DMS53 treated with DMSO at 0.1 percent for 48 hours (cell line): ENCODE measurements around the gene ELF4.

Experiments
- DNase-seq: peaks from one replicate; lab custom pipeline; 2025; ENCODE audit not compliant: unreplicated experiment; lab: John Stamatoyannopoulos, UW

ELF4 gene

DNA sequence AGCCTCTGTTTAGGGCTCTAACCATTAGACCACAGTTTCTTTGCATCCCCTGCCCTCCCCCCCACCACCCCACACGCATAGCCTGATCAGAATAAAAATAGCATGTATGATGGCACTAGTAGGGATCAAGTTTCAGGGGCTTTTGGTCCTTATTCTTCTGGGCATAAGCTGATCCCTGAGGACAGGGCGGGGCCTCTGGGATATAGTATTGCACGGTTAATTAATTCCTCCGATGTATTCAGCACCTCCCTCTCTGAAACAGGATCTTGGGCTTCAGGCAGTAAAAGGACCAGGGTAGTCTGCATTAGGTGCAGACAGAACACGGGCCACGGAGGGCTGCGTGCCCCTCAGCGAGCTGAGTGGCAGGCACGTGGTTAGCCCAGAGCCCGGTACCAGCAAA is 57.1 kb downstream of the ELF4 start:
- DNase-seq = no peak

DNA sequence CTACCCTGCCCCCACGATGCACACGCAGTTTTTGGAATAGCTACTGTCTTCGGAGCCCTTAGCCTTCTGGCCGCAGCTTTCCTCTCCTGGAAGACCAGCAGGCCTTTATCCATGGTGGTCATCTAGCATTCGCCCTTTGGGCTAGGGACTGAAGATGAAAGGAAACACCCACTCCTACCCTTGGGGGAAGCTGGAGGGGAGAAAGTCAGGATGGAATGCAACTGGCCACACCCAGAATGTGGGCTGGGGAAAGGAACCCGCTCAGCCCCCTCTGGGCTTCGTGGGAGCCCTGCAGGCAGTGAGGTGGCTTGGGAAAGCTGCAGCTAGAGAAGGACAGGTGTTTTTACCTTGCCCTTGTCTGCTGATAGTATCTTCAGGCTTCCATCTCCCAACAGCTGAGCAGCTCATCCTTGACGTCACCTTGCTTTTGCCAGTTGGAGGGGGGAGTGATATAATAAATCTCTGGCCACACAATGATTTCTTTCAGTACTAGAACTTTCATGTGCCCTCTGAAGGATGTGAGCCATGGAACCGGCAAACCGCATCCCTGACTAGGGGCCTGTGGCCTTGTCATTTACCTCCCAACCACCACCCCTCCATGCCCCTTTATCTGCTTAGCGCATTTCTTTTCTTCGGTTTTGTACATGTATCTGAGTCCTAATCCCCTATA is 59.0 kb downstream of the ELF4 start:
- DNase-seq = no peak

DNA sequence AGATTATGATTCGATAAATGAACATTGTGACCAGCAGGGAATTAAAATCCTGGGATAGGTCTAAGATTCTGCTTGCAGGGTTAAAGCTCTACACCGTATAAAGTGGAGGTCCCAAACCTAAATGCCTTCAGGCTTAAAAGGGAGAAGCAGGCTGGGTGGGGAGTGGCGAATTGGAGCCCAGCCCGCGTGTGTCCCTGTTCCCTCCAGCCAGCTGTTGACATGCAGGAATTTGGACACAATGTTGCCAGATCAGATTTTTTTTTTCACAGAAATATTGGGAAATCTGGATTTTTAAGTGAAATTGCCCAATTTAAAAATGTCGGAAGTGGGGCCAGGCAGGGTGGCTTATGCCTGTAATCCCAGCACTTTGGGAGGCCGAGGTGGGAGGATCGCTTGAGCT is 60.5 kb downstream of the ELF4 start:
- DNase-seq = no peak

DNA sequence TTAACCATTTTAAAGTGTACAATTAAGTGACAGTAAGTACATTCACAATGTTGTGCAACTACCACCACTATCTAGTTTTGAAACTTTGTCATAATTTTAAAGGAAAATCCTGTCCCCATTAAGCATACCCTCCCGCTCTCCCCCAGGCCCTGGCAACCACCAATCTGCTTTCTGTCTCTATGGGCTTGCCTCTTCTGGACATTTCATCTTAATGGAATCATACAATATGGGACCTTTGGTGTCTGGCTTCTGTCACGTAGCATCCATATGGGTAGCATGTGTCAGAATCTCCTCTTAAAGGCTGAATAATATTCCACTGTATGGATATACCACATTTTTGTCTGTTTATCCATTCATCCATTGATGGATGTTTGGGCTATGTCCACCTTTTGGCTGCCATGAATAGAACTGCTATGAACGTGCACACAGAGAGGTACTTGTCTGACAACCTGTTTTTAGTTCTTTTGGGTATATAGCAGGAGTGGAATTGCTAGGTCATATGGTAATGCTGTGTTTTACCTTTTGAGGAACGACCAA is 61.5 kb downstream of the ELF4 start:
- no peak for DNase-seq

DNA sequence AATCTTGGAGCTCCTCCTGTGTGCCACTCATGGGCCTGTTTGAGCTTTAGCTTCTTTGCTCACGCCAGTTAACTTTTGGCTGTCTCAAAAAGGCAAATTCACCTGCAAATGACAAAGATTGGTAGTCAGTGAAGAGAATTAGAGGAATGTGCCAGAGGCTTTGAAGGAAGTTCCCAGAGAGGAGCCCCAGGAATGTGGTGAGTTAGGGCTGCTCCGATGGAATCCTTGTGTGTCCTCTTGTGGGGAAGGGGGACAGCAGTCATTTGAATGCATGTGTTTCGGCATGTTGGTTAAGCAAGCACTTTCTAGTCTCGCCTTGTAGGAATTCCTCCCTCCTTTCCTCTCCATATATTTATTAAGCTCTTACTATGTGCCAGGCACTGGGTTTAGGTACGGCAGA is 62.9 kb downstream of the ELF4 start:
- DNase-seq = no peak

DNA sequence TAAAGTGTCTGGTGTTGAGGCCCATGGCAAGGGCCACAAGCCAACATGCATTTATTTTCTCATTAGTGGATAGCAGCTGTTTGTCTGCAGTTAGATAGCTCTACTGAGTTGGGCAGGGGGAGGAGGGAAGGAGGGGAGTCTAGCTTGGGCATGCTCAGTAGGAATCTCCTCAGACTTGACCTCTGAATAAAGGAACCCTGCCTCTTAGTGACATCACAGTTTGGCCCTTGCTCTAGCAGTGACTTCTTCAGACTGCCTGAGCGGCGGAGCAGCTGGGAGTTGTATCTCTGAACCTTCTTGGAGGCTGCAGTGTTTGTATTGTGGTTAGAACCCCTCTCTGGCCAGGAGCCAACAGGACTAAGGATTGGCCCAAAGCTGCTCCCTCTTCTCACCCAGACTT is 70.5 kb downstream of the ELF4 start:
- no peak for DNase-seq

DNA sequence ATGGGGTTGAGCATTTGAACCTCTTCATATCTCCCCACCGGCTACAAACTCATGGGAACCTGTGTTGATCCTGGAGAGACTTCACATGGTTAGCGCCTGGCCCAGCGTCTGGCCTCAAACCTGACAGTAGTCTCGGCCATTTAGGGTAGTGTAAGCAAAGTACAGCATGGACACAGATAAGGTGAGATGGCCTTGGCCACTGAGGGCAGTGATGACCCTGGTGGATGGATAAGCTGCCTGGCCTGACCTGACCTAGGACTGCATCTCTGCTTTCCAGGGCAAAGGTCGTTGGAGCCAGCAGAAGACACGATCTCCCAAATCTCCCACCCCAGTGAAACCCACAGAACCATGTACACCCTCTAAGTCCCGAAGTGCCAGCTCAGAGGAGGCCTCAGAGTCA is 76.1 kb downstream of the ELF4 start:
- no peak for DNase-seq

DNA sequence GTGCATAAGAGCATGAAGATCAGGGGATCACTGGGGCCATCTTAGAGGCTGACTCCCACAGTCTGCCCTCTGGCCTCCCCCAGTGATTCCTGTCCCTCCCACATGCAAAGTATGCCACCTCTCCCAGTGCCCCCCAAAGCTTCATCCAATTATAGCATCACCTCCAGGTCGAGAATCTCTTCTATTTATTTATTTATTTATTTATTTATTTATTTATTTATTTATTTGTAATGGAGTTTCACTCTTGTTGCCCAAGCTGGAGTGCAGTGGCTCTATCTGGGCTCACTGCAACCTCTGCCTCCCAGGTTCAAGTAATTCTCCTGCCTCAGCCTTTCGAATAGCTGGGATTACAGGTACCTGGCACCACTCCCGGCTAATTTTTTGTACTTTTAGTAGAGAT is 77.7 kb downstream of the ELF4 start:
- DNase-seq = no peak

DNA sequence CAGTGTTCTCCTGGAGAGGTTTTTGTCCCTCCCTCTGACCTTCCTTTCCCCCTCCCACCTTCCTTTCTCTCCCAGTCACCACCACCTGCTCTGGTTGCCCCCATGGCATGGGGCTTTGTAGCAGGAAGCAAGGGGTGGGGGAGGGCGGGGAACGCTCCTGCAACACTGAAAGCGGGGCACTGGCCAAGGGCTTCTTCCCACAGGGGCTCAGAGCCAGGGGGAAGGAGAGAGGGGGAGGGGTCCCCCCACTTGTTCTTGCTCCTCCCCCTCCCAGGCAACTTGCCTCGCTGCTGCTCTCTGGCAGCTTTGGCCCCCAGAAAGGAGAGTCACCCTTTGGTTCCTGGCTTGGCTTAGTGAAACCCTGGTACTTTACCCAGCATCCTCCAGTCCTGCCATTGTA is 79.5 kb downstream of the ELF4 start:
- DNase-seq = no peak

DNA sequence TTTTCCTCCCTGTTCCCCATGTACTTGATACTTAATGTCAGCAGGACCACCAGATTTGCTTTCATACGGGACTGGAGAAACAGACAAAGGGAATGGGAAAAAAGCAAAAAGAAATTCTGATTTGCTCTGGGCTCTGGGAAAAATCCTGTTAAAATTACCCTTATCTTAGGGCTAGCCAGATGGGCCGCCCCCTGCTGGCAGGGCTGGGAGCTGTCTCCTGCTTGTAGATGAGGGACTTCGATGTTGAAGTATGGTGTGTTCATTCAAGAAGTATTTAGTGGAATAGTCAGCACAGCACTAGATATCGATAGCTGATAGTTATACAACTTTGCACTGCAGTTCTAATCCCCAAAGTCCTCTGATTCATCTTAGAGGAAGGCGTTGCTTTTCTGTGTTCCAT is 82.1 kb downstream of the ELF4 start:
- no peak for DNase-seq

DNA sequence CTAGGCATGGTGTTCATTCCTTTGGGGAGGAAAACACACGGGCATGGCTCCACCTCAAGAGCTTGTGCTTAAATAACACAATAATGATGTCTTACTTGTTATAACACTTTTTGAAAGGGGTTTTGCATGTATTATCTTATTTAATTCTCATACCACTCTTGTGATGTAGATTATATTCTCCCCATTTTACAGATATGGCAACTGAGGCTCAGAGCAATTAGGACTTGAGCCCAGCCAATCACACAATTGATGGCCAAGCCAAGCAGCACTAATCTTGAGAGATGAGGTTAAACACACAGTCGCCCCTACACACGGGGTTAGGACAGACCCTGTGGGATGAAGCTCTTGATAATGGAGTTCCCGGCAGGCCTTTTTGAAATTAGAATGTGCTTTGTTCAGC is 82.7 kb downstream of the ELF4 start:
- no peak for DNase-seq

DNA sequence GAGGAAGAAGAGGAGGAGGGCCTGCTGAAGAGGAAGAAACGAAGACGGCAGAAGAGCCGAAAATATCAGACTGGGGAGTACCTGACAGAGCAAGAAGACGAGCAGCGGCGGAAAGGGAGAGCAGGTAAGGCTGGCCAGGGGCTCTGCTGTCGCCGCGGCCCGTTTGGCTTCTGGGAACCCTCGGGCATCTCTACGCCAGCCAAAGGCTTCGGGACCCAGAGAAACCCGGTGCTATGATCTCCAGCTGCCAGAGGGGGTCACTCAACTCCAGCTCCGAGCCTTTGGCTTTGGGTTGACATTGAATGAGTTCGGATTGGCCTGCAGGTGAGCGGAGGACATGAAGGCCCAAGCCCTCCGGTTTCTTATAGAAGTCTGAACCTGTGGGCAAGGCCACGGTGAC is 85.0 kb downstream of the ELF4 start:
- no peak for DNase-seq

DNA sequence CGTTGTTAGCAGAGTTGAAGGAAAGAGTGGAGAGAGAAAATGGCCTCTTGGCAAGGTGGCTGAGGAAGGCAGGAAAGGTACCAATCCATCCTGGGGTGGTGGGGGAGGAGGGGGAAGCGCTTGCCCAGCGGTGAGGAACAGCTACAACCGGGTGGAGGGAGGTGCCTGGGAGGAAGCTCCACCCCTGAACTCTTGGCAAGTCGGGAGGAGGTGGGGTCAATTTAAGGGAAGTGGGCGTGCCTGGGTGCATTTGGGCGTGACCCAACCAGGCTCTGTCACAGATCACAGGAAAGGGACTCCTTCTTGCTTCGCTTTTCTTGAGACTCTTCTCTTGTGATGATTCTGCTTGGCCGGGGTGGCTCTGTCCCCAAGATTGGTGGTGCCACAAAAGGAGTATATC is 86.2 kb downstream of the ELF4 start:
- no peak for DNase-seq

DNA sequence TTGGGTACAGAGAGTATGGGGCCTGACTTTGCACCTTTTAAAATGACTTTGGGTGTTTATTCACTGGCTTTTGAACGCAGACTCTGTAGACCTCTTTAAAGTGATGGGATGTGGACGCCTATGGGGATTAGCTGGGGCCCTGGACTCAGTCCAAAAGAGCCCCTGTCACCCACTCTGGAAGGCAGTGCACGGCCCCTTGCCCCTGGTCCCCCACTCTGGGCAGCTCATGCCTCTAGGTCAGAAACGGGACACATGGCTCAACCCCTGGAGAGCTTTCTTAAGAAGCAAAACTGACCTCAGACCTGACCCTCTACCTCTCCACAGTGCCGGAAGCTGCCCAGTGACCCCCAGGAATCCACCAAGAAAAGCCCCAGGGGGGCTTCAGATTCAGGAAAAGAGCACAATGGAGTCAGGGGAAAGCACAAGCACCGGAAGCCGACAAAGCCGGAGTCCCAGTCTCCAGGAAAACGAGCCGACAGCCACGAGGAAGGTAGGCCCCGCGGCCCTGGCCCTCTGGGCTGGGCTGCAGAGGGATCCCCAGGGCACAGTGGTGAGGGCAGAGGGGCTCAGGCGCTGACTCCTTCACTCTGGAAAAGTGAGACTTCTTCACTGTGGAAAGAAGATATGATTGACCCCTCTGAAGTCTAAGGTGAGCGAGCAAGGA is 89.5 kb downstream of the ELF4 start:
- no peak for DNase-seq

DNA sequence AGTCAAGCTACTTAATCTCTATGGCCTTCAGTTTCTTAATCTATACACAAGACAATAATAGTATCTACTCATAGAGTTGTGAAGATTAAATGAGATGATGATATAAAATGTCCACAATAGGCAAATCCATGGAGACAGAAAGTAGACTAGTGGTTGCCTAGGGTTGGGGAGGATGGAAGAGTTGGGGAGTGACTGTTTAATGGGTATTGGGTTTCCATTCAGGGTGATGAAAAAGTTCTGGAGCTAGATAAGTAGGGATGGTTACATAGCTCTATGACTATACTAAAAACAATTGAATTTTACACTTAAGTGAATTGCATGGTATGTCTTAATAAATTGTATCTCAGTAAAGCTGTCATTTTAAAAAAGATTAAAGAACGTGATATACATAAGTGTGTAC is 92.2 kb downstream of the ELF4 start:
- DNase-seq = no peak

DNA sequence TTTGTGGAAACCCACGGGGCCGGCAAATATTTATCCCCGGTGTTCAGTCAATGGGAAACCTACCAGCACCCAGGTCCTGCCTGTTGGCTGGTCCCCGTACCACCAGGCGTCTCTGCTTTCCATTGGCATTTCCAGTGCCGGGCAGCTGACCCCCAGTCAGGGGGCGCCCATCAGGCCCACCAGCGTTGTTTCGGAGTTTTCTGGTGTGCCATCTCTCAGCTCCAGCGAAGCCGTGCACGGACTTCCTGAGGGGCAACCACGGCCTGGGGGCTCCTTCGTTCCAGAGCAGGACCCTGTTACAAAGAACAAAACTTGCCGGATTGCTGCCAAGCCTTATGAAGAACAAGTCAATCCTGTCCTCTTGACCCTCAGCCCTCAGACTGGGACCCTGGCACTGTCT is 95.1 kb downstream of the ELF4 start:
- DNase-seq = no peak
